Activated T-cell treated with anti-CD3 and anti-CD28 coated beads for 1 hour (primary cell): Measurements from ENCODE around the gene SYT7.
"Not testable (repeated sequence)": the region's sequence is repeated elsewhere in the genome, so short reads cannot be mapped to it uniquely, and the experiment has no call there.

Source experiments
- DNase-seq: peaks from one replicate; pipeline ENCODE4 v3.0.0-alpha.2; 2020; ENCODE audit warnings: low read depth

SYT7 gene

DNA sequence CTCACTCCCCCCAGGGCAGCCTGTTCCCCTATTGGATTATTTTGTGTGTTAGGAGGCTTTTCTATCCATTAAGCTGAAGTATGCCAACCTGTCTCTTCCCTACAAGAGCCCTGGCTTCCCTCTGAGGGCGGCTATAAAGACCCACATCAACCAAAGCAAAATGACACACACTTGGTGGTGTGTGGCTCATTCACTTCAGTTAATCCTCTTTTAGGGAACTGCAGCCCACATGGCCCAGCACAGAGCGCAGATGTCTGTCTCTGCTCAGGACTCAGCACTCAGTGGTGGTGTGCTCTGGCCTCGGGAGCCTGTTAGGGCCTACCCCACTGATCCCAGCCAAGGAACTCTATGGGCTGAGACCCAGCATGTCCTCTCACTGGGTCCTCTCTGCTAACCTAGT lies 104.5 kb downstream of the SYT7 start:
- DNase-seq, result no peak

DNA sequence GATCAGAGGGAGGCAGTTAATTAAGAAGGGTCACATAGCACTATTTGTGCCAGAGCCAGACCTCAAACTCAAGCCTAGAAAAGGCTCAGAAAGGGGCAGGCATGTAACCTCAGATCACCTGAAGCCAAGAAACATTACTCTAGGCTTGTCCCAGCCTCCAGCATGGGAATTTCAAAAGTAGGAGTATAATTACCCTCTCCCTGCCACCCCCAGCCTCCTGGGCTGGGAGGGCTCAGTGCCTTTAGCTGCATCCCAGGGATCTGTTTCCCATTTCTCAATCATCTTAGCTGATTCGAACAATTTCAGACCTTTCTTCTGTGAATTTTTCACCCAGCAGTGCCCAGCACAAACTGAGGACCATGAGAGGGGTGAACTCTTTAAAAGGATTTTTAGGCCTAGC lies 105.4 kb downstream of the SYT7 start:
- no peak for DNase-seq

DNA sequence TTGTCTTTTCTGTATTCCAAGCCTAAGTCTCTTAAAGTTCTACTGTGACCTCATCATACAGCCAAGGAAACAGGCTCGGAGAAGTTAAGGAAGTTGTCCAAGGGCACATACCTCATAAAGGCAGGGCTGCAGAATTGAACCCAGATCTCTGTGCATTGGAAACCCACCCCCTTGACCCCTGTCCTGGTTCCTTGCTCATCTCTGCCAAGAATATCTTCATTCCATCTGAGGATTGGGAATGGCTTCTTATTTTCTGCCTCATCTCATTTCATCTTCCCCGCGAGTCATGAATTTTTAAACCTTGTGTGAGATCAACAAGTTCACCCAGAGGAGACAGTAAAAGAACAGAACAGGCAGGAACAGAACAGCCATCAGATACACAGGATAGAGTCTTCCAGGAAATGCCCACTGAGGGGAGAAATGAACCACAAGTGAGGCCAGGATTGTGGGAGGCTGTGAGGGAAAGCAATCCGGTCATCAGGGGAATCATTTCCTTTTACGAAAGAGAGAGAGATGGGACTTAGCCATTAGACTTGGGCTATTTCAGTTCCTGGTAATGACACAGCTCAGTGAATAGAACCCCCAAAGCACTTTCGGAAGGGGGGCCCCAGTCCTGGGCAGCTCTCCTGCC lies 106.7 kb downstream of the SYT7 start:
- no peak for DNase-seq

DNA sequence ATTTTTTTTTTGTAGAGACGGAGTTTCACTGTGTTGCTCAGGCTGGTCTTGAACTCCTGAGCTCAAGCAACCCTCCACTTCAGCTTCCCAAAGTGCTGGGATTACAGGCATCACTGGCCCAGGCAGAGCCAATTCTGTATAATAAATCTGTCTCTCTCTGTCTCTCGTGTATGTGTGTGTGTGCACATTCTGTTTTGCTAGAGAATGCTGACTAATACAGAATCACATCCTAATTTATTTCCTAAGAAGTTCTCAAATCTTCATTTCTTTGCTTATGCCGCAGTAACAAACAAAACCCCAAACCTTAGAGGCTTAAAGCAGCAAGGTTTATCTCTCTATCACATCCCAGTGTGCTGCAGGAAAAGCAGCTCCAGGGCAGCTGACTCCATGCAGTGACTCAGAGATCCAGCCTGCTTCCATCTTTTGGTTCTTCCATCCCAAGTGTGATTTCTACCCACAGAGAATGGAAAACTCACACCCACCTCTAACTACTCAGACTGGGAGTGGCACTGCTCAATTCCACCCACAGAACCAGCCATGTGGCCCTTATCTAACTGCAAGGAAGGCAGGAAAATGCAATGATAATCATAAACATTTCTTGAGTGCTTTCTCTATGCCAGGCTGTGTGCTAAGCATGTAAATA lies 107.4 kb downstream of the SYT7 start:
- DNase-seq, result no peak

DNA sequence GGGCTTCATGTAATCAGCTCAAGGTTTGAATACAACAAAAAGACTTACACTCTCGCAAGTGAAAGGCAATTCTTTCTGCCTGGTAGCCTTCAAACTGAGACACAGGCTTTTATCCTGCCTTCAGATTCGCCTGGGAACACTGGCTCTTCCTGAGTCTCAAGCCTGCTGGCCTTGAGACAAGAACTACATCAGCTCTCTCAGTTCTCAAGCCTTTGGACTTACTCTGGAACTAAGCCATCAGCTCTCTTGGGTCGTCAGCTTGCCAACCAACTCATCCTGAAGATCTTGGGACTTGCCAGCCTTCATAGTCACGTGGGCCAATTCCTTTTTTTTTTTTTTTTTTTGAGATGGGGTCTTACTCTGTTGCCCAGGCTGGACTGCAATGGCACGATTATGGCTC lies 108.0 kb downstream of the SYT7 start:
- DNase-seq, result no peak

DNA sequence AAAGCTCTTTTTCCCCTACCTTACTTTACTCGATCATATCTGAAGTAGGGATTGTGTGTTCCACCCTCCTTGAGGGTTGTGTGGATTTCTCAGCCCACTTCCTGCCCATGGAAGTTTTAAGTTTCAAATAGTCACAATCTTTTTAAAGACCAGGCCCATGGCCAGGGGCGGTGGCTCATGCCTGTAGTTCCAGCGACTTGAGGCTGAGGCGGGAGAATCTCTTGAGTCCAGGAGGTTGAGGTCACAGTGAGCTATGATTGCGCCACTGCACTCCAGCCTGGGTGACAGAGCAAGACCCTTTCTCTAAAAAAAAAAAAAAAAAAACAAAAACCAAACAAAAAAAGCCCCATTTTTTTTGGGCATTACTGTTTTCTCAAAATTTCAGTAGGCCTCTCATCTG lies 108.6 kb downstream of the SYT7 start:
- no peak for DNase-seq

DNA sequence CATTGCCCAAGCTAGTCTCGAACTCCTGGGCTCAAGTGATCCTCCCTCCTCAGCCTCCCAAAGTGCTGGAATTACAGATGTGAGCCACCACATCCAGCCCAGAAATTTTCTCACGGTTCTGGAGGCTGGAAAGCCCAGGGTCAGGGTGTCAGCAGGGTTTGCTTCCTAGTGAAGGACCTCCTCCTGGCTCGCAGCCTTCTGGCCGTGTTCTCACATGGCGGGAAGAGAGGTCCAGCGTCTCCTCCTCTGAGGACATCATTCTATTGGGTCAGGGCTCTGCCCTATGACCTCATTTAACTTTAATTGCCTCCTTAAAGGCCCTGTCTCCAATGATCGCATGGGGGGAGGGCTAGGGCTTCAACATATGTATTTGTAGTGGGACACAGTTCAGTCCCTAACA lies 112.9 kb downstream of the SYT7 start:
- no peak for DNase-seq

DNA sequence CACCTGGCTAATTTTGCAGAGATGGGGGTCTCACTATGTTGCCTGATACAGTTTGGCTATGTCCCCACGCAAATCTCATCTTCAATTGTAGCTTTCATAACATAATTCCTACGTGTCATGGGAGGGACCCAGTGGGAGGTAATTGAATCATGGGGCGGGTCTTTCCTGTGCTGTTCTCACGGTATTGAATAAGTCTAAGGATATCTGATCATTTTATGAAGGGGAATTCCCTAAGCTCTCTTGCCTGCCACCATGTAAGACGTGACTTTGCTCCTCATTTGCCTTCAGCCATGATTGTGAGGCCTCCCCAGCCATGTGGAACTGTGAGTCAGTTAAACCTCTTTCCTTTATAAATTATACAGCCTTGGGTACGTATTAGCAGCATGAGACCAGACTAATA lies 113.3 kb downstream of the SYT7 start:
- not testable (repeated sequence) for DNase-seq
